ENCODE data around the gene ZNF496.
"Not testable (repeated sequence)": the region's sequence is repeated elsewhere in the genome, so short reads cannot be mapped to it uniquely, and the experiment has no call there.

Gene ZNF496

GRCh38 chr1:247331525-247332214 is at the start of gene ZNF496:
Gene ZNF496 (minus strand): TSS chr1:247331867. CDS start chr1:247329578, 2,289 bp downstream.
- DNase-seq (ENCODE audit: low read depth): no peak

DNA sequence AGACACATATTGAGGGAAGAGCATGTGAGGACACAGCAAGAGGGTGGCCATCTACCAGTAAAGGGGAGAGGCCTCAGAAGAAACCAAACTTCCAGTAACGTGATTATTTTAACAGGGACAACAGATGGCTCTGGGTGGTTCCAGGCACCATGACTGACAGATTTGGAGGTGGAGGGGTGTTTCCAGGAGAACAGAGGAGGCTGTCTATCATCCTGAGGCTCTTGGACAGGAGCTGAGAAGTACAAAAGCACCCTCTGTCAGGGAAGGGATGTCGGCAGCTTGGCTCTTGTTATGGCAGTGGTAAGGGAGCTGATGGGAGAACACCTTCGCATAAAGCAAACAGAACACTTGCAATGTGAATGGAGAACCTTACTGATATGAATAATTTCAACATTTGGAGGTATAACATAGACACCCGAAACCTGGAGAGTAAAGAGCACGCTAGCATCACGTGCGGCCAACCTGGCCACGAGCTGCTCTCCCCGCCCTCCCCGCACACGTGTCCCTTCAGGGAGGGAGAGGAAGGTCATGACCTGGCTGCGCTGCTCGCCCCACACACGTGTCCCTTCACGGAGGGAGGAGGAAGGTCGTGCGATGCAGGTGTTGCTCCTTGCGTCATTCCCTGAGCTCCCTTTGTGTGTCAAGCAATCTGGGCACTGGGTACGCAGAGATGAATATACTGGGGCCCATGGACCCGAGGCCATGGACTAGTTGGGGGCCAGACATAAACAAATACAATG is 46.8 kb upstream of the ZNF496 start:
- DNase-seq (ENCODE audit: low read depth): no peak

DNA sequence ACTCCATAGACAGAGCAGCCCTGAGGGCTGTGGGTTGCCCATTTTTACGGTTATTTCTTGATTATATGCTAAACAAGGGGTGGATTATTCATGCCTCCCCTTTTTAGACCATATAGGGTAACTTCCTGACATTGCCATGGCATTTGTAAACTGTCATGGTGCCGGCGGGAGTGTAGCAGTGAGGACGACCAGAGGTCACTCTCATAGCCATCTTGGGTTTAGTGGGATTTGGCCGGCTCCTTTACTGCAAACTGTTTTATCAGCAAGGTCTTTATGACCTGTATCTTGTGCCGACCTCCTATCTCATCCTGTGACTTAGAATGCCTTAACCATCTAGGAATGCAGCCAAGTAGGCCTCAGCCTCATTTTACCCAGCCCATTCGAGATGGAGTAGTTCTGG is 46.0 kb upstream of the ZNF496 start:
- DNase-seq (ENCODE audit: low read depth): not testable (repeated sequence)

DNA sequence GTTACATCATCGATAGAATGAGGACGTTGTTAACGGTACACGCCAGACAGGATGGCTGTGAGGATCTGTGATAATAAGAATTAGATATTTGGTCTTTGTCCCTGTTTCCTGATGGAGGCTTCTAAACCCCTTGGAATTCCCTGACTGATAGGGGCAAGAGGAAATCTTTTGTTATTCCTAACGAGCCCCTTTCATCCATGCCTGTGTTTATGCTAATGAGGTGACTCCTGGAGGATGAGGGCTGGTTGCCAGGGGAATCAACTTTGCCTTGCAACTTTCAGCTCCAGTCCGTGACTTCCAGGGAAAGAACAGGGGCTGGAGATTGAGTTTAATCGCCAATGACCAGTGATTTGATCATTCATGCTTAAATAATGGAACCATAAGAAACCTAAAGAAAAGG is 45.0 kb upstream of the ZNF496 start:
- DNase-seq (ENCODE audit: low read depth): no peak

- DNase-seq (ENCODE audit: low read depth): no peak
These were observed 44.1 kb upstream of the ZNF496 start for GRCh38 chr1:247375747-247376146.

DNA sequence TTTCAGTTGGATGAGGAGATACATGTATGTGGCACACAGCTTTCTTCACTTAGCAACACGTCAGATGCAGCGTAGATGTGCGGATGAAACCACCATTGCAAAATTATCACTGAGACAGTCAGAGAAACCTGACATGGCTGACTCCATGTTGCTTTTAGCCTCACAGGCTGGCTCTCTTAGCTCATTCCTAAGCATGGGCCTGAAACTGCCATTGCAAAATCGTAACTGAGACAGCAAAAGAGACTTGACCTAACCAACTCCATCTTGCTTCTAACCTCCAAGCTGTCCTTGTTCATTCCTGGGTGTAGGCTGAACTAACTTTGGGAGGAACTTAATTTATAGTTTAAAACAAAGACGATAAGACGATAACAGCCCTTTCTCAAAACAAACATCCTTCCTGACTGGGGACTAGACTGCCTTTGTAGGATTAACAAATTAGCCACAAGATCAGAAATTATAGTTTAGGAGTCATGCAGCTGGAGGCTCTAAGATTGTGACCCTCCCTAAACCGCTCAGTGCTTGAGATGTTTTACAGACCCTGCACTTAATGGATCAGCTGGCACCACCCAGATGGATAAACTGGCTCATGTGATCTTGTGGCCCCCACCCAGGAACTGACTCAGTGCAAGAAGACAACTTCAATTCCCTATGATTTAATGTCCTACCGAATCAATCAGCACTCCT is 43.1 kb upstream of the ZNF496 start:
- DNase-seq (ENCODE audit: low read depth): not testable (repeated sequence)

- peak; percentile 40 for DNase-seq (ENCODE audit: low read depth)
These were observed 42.1 kb upstream of the ZNF496 start for GRCh38 chr1:247373721-247374141.

GRCh38 chr1:247371801-247372259 is 40.2 kb upstream of the ZNF496 start:
- DNase-seq (ENCODE audit: low read depth): no peak

GRCh38 chr1:247370786-247371732 is 39.4 kb upstream of the ZNF496 start:
- no peak for DNase-seq (ENCODE audit: low read depth)

- DNase-seq (ENCODE audit: low read depth): no peak
These were observed 37.0 kb upstream of the ZNF496 start for GRCh38 chr1:247368490-247369145.

GRCh38 chr1:247367786-247368422 is 36.2 kb upstream of the ZNF496 start:
- no peak for DNase-seq (ENCODE audit: low read depth)

DNA sequence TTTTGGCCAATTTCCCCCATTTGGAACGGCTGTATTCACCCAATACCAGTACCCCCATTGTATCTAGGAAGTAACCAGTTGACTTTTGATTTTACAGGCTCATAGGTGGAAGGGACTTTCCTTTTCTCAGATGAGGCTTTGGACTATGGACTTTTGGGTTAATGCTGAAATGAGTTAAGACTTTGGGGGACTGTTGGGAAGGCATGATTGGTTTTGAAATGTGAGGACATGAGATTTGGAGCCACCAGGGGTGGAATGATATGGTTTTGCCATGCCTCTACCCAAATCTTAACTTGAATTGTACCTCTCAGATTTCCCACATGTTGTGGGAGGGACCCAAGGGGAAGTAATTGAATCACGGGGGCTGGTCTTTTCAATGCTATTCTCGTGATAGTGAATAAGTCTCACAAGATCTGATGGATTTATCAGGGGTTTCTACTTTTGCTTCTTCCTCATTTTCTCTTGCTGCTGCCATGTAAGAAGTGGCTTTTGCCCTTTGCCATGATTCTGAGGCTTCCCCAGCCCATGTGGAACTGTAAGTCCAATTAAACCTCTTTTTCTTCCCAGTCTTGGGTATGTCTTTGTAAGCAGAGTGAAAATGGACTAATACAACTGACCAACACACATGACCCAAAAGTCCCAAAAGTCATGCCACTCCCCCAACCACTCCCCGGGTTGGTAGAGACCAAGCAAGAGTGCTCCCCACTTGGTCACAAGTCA is 35.4 kb upstream of the ZNF496 start:
- no peak for DNase-seq (ENCODE audit: low read depth)

- DNase-seq (ENCODE audit: low read depth): not testable (repeated sequence)
These were observed 34.7 kb upstream of the ZNF496 start for GRCh38 chr1:247366345-247366744.

DNA sequence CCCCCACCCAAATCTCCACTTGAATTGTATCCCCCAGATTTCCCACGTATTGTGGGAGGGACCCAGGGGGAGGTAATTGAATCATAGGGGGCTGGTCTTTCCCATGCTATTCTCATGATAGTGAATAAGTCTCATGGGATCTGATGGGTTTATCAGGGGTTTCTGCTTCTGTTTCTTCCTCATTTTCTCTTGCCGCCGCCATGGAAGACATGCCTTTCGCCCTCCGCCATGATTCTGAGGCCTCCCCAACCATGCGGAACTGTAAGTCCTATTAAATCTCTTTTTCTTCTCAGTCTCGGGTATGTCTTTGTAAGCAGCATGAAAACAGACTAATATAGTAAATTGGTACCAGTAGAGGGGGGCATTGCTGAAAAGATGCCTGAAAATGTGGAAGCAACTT is 33.4 kb upstream of the ZNF496 start:
- DNase-seq (ENCODE audit: low read depth): no peak

- not testable (repeated sequence) for DNase-seq (ENCODE audit: low read depth)
These were observed 31.3 kb upstream of the ZNF496 start for GRCh38 chr1:247363000-247363399.

DNA sequence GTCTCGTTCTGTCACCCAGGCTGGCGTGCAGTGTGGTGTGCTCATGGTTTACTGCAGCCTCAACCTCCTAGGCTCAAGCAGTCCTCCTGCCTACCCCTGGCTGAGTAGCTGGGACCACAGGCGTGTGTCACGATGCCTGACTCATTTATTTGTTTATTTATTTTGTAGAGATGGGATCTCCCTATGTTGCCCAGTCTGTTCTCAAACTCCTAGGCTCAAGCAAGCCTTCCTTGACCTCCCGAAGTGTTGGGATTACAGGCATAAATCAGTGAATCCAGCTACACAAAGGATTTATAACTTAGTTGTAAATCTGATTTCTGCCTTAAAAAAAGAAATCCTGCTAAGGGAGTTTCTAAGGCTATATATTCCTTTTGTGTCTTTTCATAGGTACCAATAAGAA is 30.5 kb upstream of the ZNF496 start:
- no peak for DNase-seq (ENCODE audit: low read depth)

- DNase-seq (ENCODE audit: low read depth): no peak
These were observed 29.5 kb upstream of the ZNF496 start for GRCh38 chr1:247360991-247361731.

DNA sequence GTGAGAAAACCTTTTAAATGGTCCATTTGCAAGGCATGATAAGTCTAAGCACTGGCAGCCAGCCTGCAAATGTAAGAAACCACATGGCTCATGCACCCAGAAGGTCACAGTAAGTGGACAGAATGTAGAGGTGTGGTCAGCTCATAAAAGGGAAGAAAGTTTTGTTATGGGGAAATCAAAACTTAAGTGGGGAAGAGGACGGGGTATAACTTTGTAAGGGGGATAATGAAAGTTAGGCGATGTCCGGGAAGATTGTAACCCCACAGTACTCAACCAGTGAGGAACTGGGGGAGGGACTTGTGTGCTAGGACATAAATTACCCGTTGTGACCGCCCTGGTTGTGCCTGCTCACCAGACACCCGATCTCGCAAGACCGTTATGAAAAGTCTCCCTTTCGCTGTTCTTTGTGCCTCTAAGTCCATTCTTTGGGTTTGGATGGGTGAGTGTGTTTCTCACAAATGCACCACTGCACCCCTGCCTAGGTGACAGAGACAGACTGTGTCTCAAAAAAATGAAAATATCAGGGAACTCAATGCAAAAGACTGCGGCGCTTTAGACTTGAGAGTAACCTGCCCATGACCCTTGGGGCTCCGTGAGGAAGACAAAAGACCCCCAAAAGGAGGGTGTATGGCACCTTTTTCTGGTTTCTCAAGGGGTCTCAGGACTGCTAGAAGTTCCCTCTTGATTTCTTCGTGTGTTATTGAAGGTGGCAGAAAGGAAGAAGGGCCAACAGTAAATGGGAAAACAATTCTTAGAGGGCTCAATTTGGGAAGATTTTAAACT is 28.6 kb upstream of the ZNF496 start:
- DNase-seq (ENCODE audit: low read depth): no peak
